Neural progenitor cell (in vitro differentiated cells): ENCODE results near the gene SMIM38. TPM values are rescaled to one million over a fixed set of nuclear protein-coding genes. Genes with fewer than 3 reads are reported as not detected.

ENCODE experiments used
- DNase-seq: peaks from one replicate; pipeline ENCODE4 v3.0.0-alpha.2; 2016; ENCODE audit warnings: low spot score
- H2AFZ ChIP-seq: fragments of 200-600 bp; sonication (generic); replicated peaks from 2 replicates; pipeline ENCODE4 v1.6.1; 2016; ENCODE audit warnings: antibody characterized with exemption
- H3F3A ChIP-seq: fragments of 200-600 bp; sonication (generic); 2 replicates; pipeline ENCODE4 v1.6.1; 2016; ENCODE audit warnings: antibody characterized with exemption, low read depth
- H3K27ac ChIP-seq: fragments of 200-600 bp; sonication (generic); 2 replicates; pipeline ENCODE4 v1.5.1; 2016; ENCODE audit warnings: mild to moderate bottlenecking
- H3K27me3 ChIP-seq: fragments of 200-600 bp; sonication (generic); 2 replicates; pipeline ENCODE4 v1.6.1; 2016; ENCODE audit warnings: mild to moderate bottlenecking, moderate library complexity
- H3K36me3 ChIP-seq: fragments of 200-600 bp; sonication (generic); 2 replicates; pipeline ENCODE4 v1.5.1; 2016
- H3K4me1 ChIP-seq: fragments of 200-600 bp; sonication (generic); 2 replicates; pipeline ENCODE4 v1.6.1; 2016; ENCODE audit warnings: mixed run types
- H3K4me2 ChIP-seq: fragments of 200-600 bp; sonication (generic); 2 replicates; pipeline ENCODE4 v1.6.1; 2016
- H3K4me3 ChIP-seq: fragments of 200-600 bp; sonication (generic); 2 replicates; pipeline ENCODE4 v1.5.1; 2016
- H3K79me2 ChIP-seq: fragments of 200-600 bp; sonication (generic); 2 replicates; pipeline ENCODE4 v1.6.1; 2016; ENCODE audit warnings: low read depth
- H3K9ac ChIP-seq: fragments of 200-600 bp; sonication (generic); 2 replicates; pipeline ENCODE4 v1.6.1; 2016
- H3K9me3 ChIP-seq: fragments of 200-600 bp; sonication (generic); 2 replicates; pipeline ENCODE4 v1.5.1; 2016; ENCODE audit warnings: low read depth
- H4K20me1 ChIP-seq: fragments of 200-600 bp; sonication (generic); 2 replicates; pipeline ENCODE4 v1.6.1; 2016; ENCODE audit warnings: low read depth
- H3K27ac Mint-ChIP-seq: 3 replicates; pipeline ENCODE4 v1.8.0; 2021; ENCODE audit warnings: mixed read lengths
- H3K27me3 Mint-ChIP-seq: 2 replicates; pipeline ENCODE4 v1.8.0; 2022; ENCODE audit warnings: low read depth, mild to moderate bottlenecking, inconsistent platforms, moderate library complexity, mixed read lengths; ENCODE audit not compliant: insufficient read depth
- H3K36me3 Mint-ChIP-seq: 3 replicates; pipeline ENCODE4 v1.8.0; 2021; ENCODE audit warnings: mixed read lengths
- H3K4me1 Mint-ChIP-seq: 3 replicates; pipeline ENCODE4 v1.8.0; 2021; ENCODE audit warnings: mixed read lengths
- H3K4me3 Mint-ChIP-seq: 3 replicates; pipeline ENCODE4 v1.8.0; 2021; ENCODE audit warnings: mild to moderate bottlenecking, moderate library complexity, mixed read lengths
- H3K9me3 Mint-ChIP-seq: 3 replicates; pipeline ENCODE4 v1.8.0; 2020; ENCODE audit warnings: mixed read lengths
- EZH2 ChIP-seq: fragments of 200-600 bp; sonication (generic); IDR thresholded peaks from 2 replicates; pipeline ENCODE4 v1.6.1; 2017; ENCODE audit warnings: antibody characterized with exemption, mild to moderate bottlenecking, moderate library complexity
- EZH2phosphoT487 ChIP-seq: fragments of 200-600 bp; sonication (generic); IDR thresholded peaks from 2 replicates; pipeline ENCODE4 v1.6.1; 2017; ENCODE audit warnings: antibody characterized with exemption
- total RNA-seq: library from RNA; depleted of rRNA; stranded (reverse); fragments of >200 nt; gene quantifications from 2 replicates; pipeline ENCODE4 v1.2.3, GENCODE V29; 2015; ENCODE audit warnings: low replicate concordance
- TF ChIP-seq, protein P1 (sequence below): fragments of 200-600 bp; sonication (generic); IDR thresholded peaks from 2 replicates; pipeline ENCODE4 v1.5.1; 2017; ENCODE audit warnings: antibody characterized with exemption, mild to moderate bottlenecking

The SMIM38 gene
- total RNA-seq, 1 donor from 2014 or later, result 2.0 TPM

DNA sequence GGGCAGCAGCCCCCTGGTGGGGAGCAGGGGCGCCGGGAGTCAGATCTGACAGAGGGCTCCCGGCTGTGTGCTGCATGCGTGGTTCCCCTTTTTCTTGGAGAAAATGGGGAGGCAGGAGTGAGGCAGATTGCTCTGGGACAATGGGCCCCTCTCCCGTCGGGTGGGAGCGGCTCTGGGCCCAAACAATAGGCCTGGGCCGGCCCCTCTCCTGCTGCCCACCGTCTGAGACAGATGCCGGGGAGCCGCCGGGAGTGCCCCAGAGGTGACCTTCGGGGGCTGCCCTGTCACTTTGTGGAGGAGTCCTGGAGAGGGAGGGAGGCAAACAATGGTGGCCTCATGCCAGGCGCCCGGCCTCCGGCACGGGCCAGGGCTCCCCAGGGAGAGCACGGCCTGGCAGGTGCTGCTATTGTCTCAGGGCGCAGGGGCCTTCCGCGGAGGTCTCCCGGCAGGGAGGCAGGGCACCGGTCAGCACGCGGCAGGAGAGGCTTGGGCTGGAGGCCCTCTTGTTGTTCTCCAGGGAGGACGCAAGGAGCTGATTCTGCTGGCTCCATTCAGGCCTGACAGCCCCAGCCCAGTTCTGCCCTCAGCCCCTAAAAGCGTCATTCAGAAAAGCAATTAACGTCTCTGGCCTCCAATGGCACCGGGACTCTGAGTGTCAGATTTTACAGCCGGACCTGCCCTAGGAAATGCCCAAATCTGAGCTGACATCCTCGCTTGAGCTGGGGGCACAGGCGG lies 44.8 kb downstream of the SMIM38 start:
- Histone ChIP-seq H3K4me3 (no peak overlapping the region), H3K27me3 (no peaks in the 10 kb centered on the region), H3K36me3 (no peaks in the 10 kb centered on the region), H4K20me1 (no peaks in the 10 kb centered on the region), H2AFZ (peak overlapping the region; percentile 79), H3K27ac (no peak overlapping the region), H3K9me3 (no peaks in the 10 kb centered on the region), H3K4me2 (peak overlapping the region; percentile 71), H3K9ac (no peak overlapping the region), H3F3A (peaks cover 17% of the 10 kb centered on the region), H3K79me2 (no peaks in the 10 kb centered on the region), H3K4me1 (peaks cover 18% of the 10 kb centered on the region)
- Mint-ChIP-seq H3K4me3 (no peak overlapping the region), H3K27me3 (peaks cover 14% of the 10 kb centered on the region), H3K27ac (no peak overlapping the region), H3K36me3 (no peaks in the 10 kb centered on the region), H3K4me1 (peaks cover 34% of the 10 kb centered on the region), H3K9me3 (no peaks in the 10 kb centered on the region)
- TF ChIP-seq, protein P1, sequence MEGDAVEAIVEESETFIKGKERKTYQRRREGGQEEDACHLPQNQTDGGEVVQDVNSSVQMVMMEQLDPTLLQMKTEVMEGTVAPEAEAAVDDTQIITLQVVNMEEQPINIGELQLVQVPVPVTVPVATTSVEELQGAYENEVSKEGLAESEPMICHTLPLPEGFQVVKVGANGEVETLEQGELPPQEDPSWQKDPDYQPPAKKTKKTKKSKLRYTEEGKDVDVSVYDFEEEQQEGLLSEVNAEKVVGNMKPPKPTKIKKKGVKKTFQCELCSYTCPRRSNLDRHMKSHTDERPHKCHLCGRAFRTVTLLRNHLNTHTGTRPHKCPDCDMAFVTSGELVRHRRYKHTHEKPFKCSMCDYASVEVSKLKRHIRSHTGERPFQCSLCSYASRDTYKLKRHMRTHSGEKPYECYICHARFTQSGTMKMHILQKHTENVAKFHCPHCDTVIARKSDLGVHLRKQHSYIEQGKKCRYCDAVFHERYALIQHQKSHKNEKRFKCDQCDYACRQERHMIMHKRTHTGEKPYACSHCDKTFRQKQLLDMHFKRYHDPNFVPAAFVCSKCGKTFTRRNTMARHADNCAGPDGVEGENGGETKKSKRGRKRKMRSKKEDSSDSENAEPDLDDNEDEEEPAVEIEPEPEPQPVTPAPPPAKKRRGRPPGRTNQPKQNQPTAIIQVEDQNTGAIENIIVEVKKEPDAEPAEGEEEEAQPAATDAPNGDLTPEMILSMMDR, result no peak
- TF ChIP-seq EZH2 (no peak), EZH2phosphoT487 (no peak)
- peak; percentile 61 for DNase-seq

DNA sequence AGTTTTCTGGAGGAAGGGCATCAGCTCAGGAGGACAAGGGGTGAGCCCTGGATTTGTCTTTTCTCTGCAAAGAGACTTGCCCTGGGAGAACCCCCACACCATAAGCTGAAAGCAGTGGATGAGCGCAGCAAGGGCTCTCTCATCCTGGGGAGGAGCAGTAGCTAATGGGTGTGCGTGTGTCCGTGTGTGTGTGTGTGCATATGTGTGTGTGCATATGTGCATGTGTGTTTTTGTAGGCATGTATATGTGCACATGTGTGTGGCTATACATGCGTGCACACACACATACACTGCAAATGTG lies 45.3 kb downstream of the SMIM38 start:
- Mint-ChIP-seq H3K4me1 (peaks cover 38% of the 10 kb centered on the region), H3K36me3 (no peaks in the 10 kb centered on the region), H3K9me3 (no peaks in the 10 kb centered on the region), H3K27me3 (peaks cover 14% of the 10 kb centered on the region), H3K4me3 (no peak overlapping the region), H3K27ac (no peak overlapping the region)
- H3K27me3 ChIP-seq, result no peaks in the 10 kb centered on the region
- TF ChIP-seq, protein P1, result no peak
- TF ChIP-seq EZH2phosphoT487 (no peak), EZH2 (no peak)
- H3K79me2 ChIP-seq, result no peaks in the 10 kb centered on the region
- no peak overlapping the region for H3K4me3 ChIP-seq
- H3F3A ChIP-seq, result peaks cover 17% of the 10 kb centered on the region
- peaks cover 18% of the 10 kb centered on the region for H3K4me1 ChIP-seq
- no peak overlapping the region for H3K27ac ChIP-seq
- no peaks in the 10 kb centered on the region for H3K36me3 ChIP-seq
- no peak for DNase-seq
- no peaks in the 10 kb centered on the region for H4K20me1 ChIP-seq
- H3K9ac ChIP-seq, result no peak overlapping the region
- peak overlapping the region; percentile 71 for H3K4me2 ChIP-seq
- H2AFZ ChIP-seq, result no peak overlapping the region
- no peaks in the 10 kb centered on the region for H3K9me3 ChIP-seq

DNA sequence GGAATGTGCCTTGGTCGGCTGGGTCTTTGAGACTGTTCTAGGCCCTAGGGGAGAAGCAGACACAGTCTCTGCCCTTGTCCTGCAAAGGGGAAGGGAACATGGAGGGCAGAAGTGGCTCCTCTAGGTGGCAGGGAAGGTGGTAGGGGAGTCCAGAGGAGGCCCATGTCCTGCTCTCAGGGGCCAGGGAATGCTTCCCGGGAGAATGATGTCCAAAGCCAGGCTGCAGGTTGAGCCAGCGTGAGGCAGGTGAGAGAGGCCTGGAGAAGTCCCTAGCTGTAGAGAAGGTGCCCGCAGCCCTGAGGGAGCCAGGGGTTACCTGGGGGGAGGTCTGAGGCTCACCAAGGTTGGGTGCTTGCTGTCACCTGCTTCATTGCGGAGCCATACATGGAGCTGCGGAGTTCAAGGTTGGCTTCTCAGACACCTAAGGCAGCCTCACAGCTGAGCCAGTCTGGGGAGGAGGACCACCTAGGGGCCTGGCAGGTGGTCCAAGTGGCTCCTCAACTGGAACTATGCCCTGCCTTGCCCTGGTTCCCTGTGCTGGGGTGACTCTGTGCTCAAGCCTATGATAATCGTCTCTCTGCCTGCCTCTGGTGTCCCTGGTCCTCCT lies 46.1 kb downstream of the SMIM38 start:
- H3K4me1 ChIP-seq, result peaks cover 18% of the 10 kb centered on the region
- H4K20me1 ChIP-seq, result no peaks in the 10 kb centered on the region
- H3K27me3 ChIP-seq, result no peaks in the 10 kb centered on the region
- no peaks in the 10 kb centered on the region for H3K36me3 Mint-ChIP-seq
- H3K27ac Mint-ChIP-seq, result peak overlapping the region; percentile 21
- no peak overlapping the region for H3K4me3 ChIP-seq
- H3K79me2 ChIP-seq, result no peaks in the 10 kb centered on the region
- H3K27me3 Mint-ChIP-seq, result peaks cover 14% of the 10 kb centered on the region
- H3F3A ChIP-seq, result peaks cover 17% of the 10 kb centered on the region
- peak overlapping the region; percentile 52 for H3K4me3 Mint-ChIP-seq
- DNase-seq, result no peak
- no peak overlapping the region for H3K9ac ChIP-seq
- H3K27ac ChIP-seq, result no peak overlapping the region
- no peaks in the 10 kb centered on the region for H3K36me3 ChIP-seq
- H3K4me2 ChIP-seq, result no peak overlapping the region
- H3K4me1 Mint-ChIP-seq, result peaks cover 41% of the 10 kb centered on the region
- H3K9me3 ChIP-seq, result no peaks in the 10 kb centered on the region
- TF ChIP-seq EZH2phosphoT487 (no peak), EZH2 (no peak)
- TF ChIP-seq, protein P1, result no peak
- no peak overlapping the region for H2AFZ ChIP-seq
- no peaks in the 10 kb centered on the region for H3K9me3 Mint-ChIP-seq
